A172 (cell line): ENCODE results near the gene EML5. TPM values are rescaled to one million over a fixed set of nuclear protein-coding genes. Genes with fewer than 3 reads are reported as not detected.
A peak's percentile ranks its signal among the peaks of the same experiment; 100 is the strongest.

ENCODE experiments used
- DNase-seq: peaks from one replicate; pipeline ENCODE4 v3.0.0-alpha.2; 2015; ENCODE audit warnings: low spot score
- total RNA-seq: library from RNA; depleted of rRNA; stranded (reverse); fragments of >200 nt; shearing (Covaris generic); gene quantifications from 2 replicates; pipeline ENCODE4 v1.2.3, GENCODE V29; 2014

Gene EML5
- total RNA-seq, 1 experiment from 2014 or later: 0.34 TPM

GRCh38 chr14:88617479-88617878 is 175.3 kb downstream of the EML5 start:
- DNase-seq: no peak

GRCh38 chr14:88616697-88617096 is 176.1 kb downstream of the EML5 start:
- no peak for DNase-seq

GRCh38 chr14:88614218-88614907 is 178.4 kb downstream of the EML5 start:
- peak; percentile 51 for DNase-seq

- DNase-seq: peak; percentile 60
Observed at GRCh38 chr14:88613552-88614010, 179.2 kb downstream of the EML5 start.

GRCh38 chr14:88612981-88613380 is 179.8 kb downstream of the EML5 start:
- DNase-seq: no peak

GRCh38 chr14:88611878-88612277 is 180.9 kb downstream of the EML5 start:
- no peak for DNase-seq

GRCh38 chr14:88607829-88608228 is 184.9 kb downstream of the EML5 start:
- DNase-seq: no peak

GRCh38 chr14:88605594-88605993 is 187.2 kb downstream of the EML5 start:
- no peak for DNase-seq

- no peak for DNase-seq
Observed at GRCh38 chr14:88604212-88604611, 188.5 kb downstream of the EML5 start.

- DNase-seq: no peak
Observed at GRCh38 chr14:88599761-88600439, 192.9 kb downstream of the EML5 start.

GRCh38 chr14:88599326-88599725 is 193.4 kb downstream of the EML5 start:
- no peak for DNase-seq

GRCh38 chr14:88598097-88598675 is 194.6 kb downstream of the EML5 start:
- DNase-seq: no peak

GRCh38 chr14:88597601-88598000 is 195.2 kb downstream of the EML5 start:
- DNase-seq: no peak

GRCh38 chr14:88597038-88597437 is 195.7 kb downstream of the EML5 start:
- DNase-seq: no peak

GRCh38 chr14:88592031-88592430 is 200.7 kb downstream of the EML5 start:
- DNase-seq: no peak

GRCh38 chr14:88590173-88590572 is 202.6 kb downstream of the EML5 start:
- DNase-seq: no peak

GRCh38 chr14:88588081-88588480 is 204.7 kb downstream of the EML5 start:
- no peak for DNase-seq

- no peak for DNase-seq
Observed at GRCh38 chr14:88584451-88584850, 208.3 kb downstream of the EML5 start.

GRCh38 chr14:88576222-88576621 is 216.5 kb downstream of the EML5 start:
- DNase-seq: no peak

- no peak for DNase-seq
Observed at GRCh38 chr14:88572117-88572516, 220.6 kb downstream of the EML5 start.

- no peak for DNase-seq
Observed at GRCh38 chr14:88568196-88568595, 224.6 kb downstream of the EML5 start.

GRCh38 chr14:88565427-88565826 is 227.3 kb downstream of the EML5 start:
- DNase-seq: no peak

- DNase-seq: no peak
Observed at GRCh38 chr14:88563845-88564244, 228.9 kb downstream of the EML5 start.
